Measurements from ENCODE around the gene ATXN10. TPM values are rescaled to one million over a fixed set of nuclear protein-coding genes. Genes with fewer than 3 reads are reported as not detected.
"Not testable (repeated sequence)": the region's sequence is repeated elsewhere in the genome, so short reads cannot be mapped to it uniquely, and the experiment has no call there.

Gene ATXN10
- total and polyA plus RNA-seq, 2 donors (not counting 1 experiment from before 2014, with no cell fraction given): 164 to 350 TPM

DNA sequence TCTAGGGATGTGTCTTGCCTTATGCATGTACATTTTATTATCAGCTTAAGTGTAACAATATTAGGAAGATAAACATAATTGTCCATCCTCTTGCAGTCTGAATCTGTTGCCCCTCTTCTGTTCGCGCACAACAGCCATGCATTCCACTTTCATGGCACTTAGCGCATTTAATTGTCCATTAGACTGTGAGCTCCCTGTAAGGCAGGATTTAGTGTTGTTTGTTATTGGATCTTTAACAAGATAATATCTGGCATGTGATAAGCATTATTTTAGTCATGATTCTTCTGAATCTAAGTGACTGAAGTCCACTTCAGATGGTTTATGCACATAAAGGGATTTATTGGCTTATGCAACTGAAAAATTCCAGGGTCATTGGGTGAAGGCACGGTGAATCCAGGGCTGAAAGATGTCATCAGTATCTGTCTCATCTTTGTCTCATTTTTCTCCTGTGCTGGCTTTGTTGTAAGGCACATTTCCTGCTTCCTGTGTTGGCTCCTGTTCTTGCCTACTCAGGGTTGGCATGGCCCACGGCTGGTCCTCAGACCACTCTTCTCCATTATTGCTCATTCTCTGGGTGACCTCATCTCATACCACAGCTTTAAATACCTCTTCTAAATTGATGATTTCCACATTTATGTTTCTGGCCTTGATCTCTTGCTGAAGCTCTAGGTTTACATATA is 37.6 kb downstream of the ATXN10 start:
- TF ChIP-seq, protein P1, sequence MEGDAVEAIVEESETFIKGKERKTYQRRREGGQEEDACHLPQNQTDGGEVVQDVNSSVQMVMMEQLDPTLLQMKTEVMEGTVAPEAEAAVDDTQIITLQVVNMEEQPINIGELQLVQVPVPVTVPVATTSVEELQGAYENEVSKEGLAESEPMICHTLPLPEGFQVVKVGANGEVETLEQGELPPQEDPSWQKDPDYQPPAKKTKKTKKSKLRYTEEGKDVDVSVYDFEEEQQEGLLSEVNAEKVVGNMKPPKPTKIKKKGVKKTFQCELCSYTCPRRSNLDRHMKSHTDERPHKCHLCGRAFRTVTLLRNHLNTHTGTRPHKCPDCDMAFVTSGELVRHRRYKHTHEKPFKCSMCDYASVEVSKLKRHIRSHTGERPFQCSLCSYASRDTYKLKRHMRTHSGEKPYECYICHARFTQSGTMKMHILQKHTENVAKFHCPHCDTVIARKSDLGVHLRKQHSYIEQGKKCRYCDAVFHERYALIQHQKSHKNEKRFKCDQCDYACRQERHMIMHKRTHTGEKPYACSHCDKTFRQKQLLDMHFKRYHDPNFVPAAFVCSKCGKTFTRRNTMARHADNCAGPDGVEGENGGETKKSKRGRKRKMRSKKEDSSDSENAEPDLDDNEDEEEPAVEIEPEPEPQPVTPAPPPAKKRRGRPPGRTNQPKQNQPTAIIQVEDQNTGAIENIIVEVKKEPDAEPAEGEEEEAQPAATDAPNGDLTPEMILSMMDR (conservative IDR thresholded peaks at IDR 0.05 in 1 of 2, IDR thresholded peaks at IDR 0.05 in 1 of 2; ENCODE audit: low read depth in 1 of 2, low read length in 2 of 2): no peak
- TF ChIP-seq EZH2 (IDR thresholded peaks at IDR 0.05; ENCODE audit: low read length, missing control alignments): no peak
- H3K27ac ChIP-seq (ENCODE audit: insufficient read depth, low read length): peak overlapping the region; percentile 57
- DNase-seq (ENCODE audit: low read depth in 2 of 2): peak; percentile 56 to 92
- peak overlapping the region; percentile 11 for H3K4me2 ChIP-seq (ENCODE audit: extremely low read depth, insufficient read depth, low read length)
- no peaks in the 10 kb centered on the region for H3K9me3 ChIP-seq (ENCODE audit: control insufficient read depth, insufficient read depth, low read depth, low read length)
- H3K4me3 ChIP-seq (replicated peaks in 1 of 4; ENCODE audit: control extremely low read depth in 1 of 4, insufficient read depth in 1 of 4, low read depth in 3 of 4, low read length in 4 of 4): no peak overlapping the region
- peaks cover 15% of the 10 kb centered on the region for H3K4me1 ChIP-seq (ENCODE audit: control insufficient read depth, extremely low read depth, insufficient read depth, low read length)
- H2AFZ ChIP-seq (ENCODE audit: low read length): no peak overlapping the region
- H3K9ac ChIP-seq (ENCODE audit: insufficient read depth, low read length): no peak overlapping the region
- no peaks in the 10 kb centered on the region for H3K27me3 ChIP-seq (ENCODE audit: control insufficient read depth, insufficient read depth, low read length)
- H3K36me3 ChIP-seq (ENCODE audit: control insufficient read depth, insufficient read depth, low read length): peaks cover 2% of the 10 kb centered on the region
- no peaks in the 10 kb centered on the region for H4K20me1 ChIP-seq (ENCODE audit: control insufficient read depth, extremely low read depth, insufficient read depth, low read length)
- peaks cover 24% of the 10 kb centered on the region for H3K79me2 ChIP-seq (ENCODE audit: control insufficient read depth, insufficient read depth, low read length)

GRCh38 chr22:45709866-45710265 is 38.2 kb downstream of the ATXN10 start:
- Histone ChIP-seq H3K27me3 (ENCODE audit: control insufficient read depth, insufficient read depth, low read length) (no peaks in the 10 kb centered on the region), H3K27ac (ENCODE audit: insufficient read depth, low read length) (peak overlapping the region; percentile 57), H3K79me2 (ENCODE audit: control insufficient read depth, insufficient read depth, low read length) (peaks cover 24% of the 10 kb centered on the region), H3K9ac (ENCODE audit: insufficient read depth, low read length) (no peak overlapping the region), H3K4me1 (ENCODE audit: control insufficient read depth, extremely low read depth, insufficient read depth, low read length) (peaks cover 15% of the 10 kb centered on the region), H3K9me3 (ENCODE audit: control insufficient read depth, insufficient read depth, low read depth, low read length) (no peaks in the 10 kb centered on the region), H3K4me2 (ENCODE audit: extremely low read depth, insufficient read depth, low read length) (peak overlapping the region; percentile 26), H2AFZ (ENCODE audit: low read length) (no peak overlapping the region), H3K36me3 (ENCODE audit: control insufficient read depth, insufficient read depth, low read length) (peaks cover 2% of the 10 kb centered on the region), H3K4me3 (replicated peaks in 1 of 4; ENCODE audit: control extremely low read depth in 1 of 4, insufficient read depth in 1 of 4, low read depth in 3 of 4, low read length in 4 of 4) (no peak overlapping the region), H4K20me1 (ENCODE audit: control insufficient read depth, extremely low read depth, insufficient read depth, low read length) (no peaks in the 10 kb centered on the region)
- TF ChIP-seq, protein P1 (conservative IDR thresholded peaks at IDR 0.05 in 1 of 2, IDR thresholded peaks at IDR 0.05 in 1 of 2; ENCODE audit: low read depth in 1 of 2, low read length in 2 of 2): no peak
- TF ChIP-seq EZH2 (IDR thresholded peaks at IDR 0.05; ENCODE audit: low read length, missing control alignments): no peak
- DNase-seq (ENCODE audit: low read depth in 2 of 2): peak; percentile 28 to 79

GRCh38 chr22:45710469-45710868 is 38.8 kb downstream of the ATXN10 start:
- no peak for TF ChIP-seq EZH2 (IDR thresholded peaks at IDR 0.05; ENCODE audit: low read length, missing control alignments)
- TF ChIP-seq, protein P1 (conservative IDR thresholded peaks at IDR 0.05 in 1 of 2, IDR thresholded peaks at IDR 0.05 in 1 of 2; ENCODE audit: low read depth in 1 of 2, low read length in 2 of 2): no peak
- Histone ChIP-seq H2AFZ (ENCODE audit: low read length) (no peak overlapping the region), H3K79me2 (ENCODE audit: control insufficient read depth, insufficient read depth, low read length) (peaks cover 24% of the 10 kb centered on the region), H4K20me1 (ENCODE audit: control insufficient read depth, extremely low read depth, insufficient read depth, low read length) (no peaks in the 10 kb centered on the region), H3K27ac (ENCODE audit: insufficient read depth, low read length) (no peak overlapping the region), H3K9ac (ENCODE audit: insufficient read depth, low read length) (no peak overlapping the region), H3K4me3 (replicated peaks in 1 of 4; ENCODE audit: control extremely low read depth in 1 of 4, insufficient read depth in 1 of 4, low read depth in 3 of 4, low read length in 4 of 4) (no peak overlapping the region), H3K36me3 (ENCODE audit: control insufficient read depth, insufficient read depth, low read length) (peaks cover 2% of the 10 kb centered on the region), H3K4me1 (ENCODE audit: control insufficient read depth, extremely low read depth, insufficient read depth, low read length) (peaks cover 15% of the 10 kb centered on the region), H3K27me3 (ENCODE audit: control insufficient read depth, insufficient read depth, low read length) (no peaks in the 10 kb centered on the region), H3K9me3 (ENCODE audit: control insufficient read depth, insufficient read depth, low read depth, low read length) (no peaks in the 10 kb centered on the region), H3K4me2 (ENCODE audit: extremely low read depth, insufficient read depth, low read length) (no peak overlapping the region)
- no peak for DNase-seq (ENCODE audit: low read depth in 2 of 2)

DNA sequence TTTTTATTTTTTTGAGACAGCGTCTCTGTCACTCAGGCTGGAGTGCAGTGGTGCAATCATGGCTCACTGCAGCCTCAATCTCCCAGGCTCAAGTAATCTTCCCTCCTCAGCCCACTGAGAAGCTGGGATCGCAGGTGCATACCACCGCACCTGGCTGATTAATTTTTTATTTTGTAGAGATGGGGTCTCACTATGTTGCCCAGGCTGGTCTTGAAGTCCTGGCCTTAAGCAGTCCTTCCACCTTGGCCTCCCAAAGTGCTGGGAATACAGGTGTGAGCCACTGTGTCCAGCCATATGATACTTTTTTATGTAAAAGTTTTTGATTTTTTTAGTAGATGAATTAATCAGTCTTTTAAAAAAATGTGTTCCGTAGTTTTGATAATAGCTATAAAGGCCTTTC is 42.8 kb downstream of the ATXN10 start:
- Histone ChIP-seq H3K79me2 (ENCODE audit: control insufficient read depth, insufficient read depth, low read length) (peaks cover 15% of the 10 kb centered on the region), H3K4me1 (ENCODE audit: control insufficient read depth, extremely low read depth, insufficient read depth, low read length) (peaks cover 12% of the 10 kb centered on the region)
- not testable (repeated sequence) for H3K4me2 ChIP-seq (ENCODE audit: extremely low read depth, insufficient read depth, low read length); H3K27ac ChIP-seq (ENCODE audit: insufficient read depth, low read length); H3K9me3 ChIP-seq (ENCODE audit: control insufficient read depth, insufficient read depth, low read depth, low read length); H3K9ac ChIP-seq (ENCODE audit: insufficient read depth, low read length); H2AFZ ChIP-seq (ENCODE audit: low read length); H4K20me1 ChIP-seq (ENCODE audit: control insufficient read depth, extremely low read depth, insufficient read depth, low read length); DNase-seq (ENCODE audit: low read depth in 2 of 2); H3K4me3 ChIP-seq (replicated peaks in 1 of 4; ENCODE audit: control extremely low read depth in 1 of 4, insufficient read depth in 1 of 4, low read depth in 3 of 4, low read length in 4 of 4); H3K36me3 ChIP-seq (ENCODE audit: control insufficient read depth, insufficient read depth, low read length); H3K27me3 ChIP-seq (ENCODE audit: control insufficient read depth, insufficient read depth, low read length)

All from fibroblast of lung (primary cell).